GM18873 (cell line): ENCODE data around the gene MBD1.
"Not testable (repeated sequence)": the region's sequence is repeated elsewhere in the genome, so short reads cannot be mapped to it uniquely, and the experiment has no call there.

Experiments
- ATAC-seq: cut with Tn5 transposase; IDR thresholded peaks from one replicate; pipeline ENCODE4 v1.9.1; 2021; ENCODE audit warnings: mild to moderate bottlenecking, moderate library complexity, moderate number of reproducible peaks; ENCODE audit not compliant: unreplicated experiment, low FRiP score

The MBD1 gene

GRCh38 chr18:50281295-50281971, at the start of gene MBD1:
TSS of gene MBD1 (minus strand) at chr18:50281523. CDS start at chr18:50279992, 1,531 bp downstream.
- peak; percentile 84 for ATAC-seq

- no peak for ATAC-seq
These were observed 48.9 kb upstream of the MBD1 start for GRCh38 chr18:50330176-50330575.

- ATAC-seq: no peak
These were observed 46.7 kb upstream of the MBD1 start for GRCh38 chr18:50327983-50328382.

DNA sequence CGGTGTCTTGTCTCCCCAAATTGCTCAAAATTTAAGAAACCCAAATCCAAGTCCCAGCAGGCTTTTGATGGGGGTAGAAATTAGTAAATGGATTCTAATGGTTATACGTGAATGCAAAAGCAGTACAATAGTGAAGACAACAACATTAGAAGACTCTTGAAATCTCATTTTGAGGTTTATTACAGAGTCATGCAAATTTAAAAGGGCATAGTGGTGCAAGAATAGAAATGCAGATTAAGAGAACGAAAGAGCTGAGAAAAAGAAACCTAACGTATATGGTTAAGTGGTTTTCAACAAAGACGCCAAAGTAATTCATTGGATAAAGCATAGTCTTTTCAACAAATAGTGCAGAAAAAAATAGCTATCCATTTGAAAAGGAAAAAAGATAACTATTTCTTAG, 39.4 kb upstream of the MBD1 start:
- ATAC-seq: no peak

GRCh38 chr18:50315100-50315871, 34.0 kb upstream of the MBD1 start:
- ATAC-seq: peak; percentile 68

- no peak for ATAC-seq
These were observed 32.6 kb upstream of the MBD1 start for GRCh38 chr18:50313873-50314460.

GRCh38 chr18:50313031-50313607, 31.8 kb upstream of the MBD1 start:
- ATAC-seq: peak; percentile 29

DNA sequence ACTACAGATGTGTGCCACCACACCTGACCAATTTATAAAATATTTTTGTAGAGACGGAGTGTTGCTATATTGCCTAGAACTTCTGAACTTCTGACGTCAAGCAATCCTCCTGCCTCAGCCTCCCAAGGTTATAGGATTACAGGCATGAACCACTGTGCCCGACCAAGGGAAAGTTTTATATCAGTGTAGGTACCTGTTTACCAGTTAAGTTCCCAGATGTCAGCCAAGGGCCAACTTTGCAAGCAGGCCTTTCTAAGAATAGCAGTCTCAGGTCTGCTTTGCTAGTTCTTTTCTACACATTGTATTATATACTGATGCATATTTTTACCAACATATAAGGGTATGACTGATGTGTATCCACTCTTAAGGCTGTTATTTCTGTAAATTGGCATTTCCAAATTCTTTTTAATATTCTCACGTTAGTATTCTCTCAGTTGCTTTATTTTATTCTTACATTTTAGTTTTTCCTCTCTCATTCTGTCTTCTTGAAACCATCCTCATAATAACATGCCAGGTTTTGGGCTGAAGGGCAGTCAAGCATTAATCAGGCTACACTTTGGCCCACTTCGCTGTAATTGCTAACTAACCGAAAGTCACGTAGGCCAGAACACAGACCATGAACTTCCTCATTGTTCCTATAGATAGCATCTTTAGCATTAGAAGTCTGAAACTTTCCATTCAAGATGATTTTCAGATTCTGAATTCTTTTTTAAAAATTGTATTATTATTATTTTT, 31.1 kb upstream of the MBD1 start:
- peak; percentile 60 for ATAC-seq

GRCh38 chr18:50311650-50312049, 30.3 kb upstream of the MBD1 start:
- no peak for ATAC-seq

GRCh38 chr18:50310080-50310479, 28.8 kb upstream of the MBD1 start:
- no peak for ATAC-seq

DNA sequence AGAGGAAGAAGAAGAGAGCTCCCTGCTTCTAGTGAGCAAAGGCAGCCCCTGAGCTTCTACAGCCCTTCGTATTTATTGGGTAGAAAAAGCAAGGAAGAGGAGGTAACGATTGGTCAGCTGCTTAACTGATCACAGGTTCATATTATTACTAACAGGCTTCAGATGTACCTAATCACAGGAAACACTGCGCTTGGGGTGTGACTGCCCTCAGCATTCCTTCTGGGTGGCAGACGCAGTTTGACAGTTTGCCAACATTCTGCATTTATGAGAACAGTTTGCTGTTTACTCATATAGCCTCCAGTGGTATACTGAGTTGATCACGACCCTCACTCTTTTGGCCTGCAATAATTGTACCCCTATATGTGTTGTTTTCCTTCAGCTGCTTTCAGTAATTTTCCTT, 27.5 kb upstream of the MBD1 start:
- not testable (repeated sequence) for ATAC-seq

- ATAC-seq: peak; percentile 91
These were observed 26.6 kb upstream of the MBD1 start for GRCh38 chr18:50307738-50308470.

GRCh38 chr18:50307400-50307737, 26.0 kb upstream of the MBD1 start:
- ATAC-seq: no peak

DNA sequence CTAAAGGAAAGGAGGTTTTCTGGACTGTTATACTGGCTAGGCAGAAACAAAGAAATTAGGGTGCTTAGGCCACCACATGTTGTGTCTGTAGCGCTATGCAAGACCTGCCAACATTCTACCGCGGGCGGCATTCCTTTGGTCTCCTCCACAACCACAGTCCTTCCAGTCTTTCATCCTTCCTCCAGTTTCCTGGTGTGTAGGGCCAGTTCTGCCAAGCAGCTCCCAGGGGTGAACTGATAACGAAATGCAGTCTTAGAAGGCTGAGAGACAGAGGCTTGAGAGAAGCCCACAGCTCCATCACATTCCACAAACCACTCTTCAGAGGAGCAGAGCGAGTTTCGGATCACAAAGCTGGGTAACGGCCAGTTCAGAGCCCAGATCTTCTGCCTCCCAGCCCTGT, 25.6 kb upstream of the MBD1 start:
- no peak for ATAC-seq

DNA sequence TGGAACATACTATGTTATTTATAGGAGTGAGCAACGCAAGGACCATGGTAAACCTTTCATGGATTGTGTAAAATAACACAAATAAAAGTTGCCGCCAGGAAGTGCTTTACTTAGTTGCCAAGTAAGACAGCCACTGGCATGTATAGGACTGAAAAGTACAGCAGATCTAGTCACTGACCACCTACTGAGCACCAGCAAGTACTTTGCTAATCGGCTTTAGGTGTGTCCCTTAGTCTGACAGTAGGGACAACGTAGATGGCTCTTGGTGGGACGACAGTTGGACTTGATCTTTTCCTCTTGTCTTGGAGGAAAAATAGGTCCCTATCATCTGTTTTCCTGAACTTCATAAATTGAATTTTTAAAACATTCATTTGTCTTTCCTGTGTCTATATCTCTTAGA, 19.8 kb upstream of the MBD1 start:
- ATAC-seq: no peak

GRCh38 chr18:50299626-50300388, 18.5 kb upstream of the MBD1 start:
- ATAC-seq: no peak

GRCh38 chr18:50298443-50299284, 17.3 kb upstream of the MBD1 start:
- ATAC-seq: no peak

DNA sequence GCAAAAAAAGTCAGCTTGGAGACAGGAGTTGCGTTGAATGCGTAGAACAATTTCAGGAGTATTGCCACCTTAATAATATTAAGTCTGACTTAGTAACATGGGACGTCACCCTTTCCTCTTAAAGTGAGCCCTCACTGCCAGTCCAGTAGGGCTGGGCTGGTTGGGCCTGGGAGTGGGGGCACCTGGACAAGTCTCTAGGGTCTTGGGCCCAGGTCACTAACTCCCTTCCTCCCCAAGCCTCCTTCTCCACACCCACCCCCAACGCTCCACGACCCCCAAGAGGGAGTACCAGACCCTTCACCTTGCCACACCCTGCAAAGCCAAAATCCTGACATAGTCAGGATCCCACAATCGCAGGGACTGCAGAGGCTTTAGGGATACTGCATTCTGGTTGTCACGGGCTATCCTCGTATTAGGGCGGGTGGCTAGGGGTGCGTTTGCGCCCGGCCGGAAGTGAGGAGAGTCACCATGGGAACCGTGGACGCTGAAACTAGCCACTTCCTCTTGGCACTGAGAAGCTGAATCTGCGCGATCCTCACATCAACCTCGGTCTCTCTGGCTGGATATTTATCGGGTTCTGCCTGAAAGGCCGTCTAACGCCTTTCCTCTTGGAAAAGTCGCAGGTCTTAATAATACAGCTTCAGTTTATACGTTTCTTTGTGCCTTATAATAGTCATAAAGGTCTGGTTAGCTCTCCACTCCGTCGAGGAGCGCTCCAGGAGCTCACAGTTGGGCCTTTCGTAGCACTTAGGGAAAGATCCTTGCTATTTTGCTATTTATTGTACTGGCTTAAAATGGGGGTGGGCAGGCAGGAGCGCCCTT, 16.5 kb upstream of the MBD1 start:
- ATAC-seq: peak; percentile 97
